HepG2 (cell line): Measurements from ENCODE around the gene THBD. TPM values are rescaled to one million over a fixed set of nuclear protein-coding genes. Genes with fewer than 3 reads are reported as not detected.

Source experiments
- ATAC-seq: fragments of 200-7000 bp; cut with Tn5 transposase; 3 replicates; pipeline ENCODE4 v1.9.1; 2020; ENCODE audit warnings: mild to moderate bottlenecking, moderate library complexity
- BruUV-seq: library from RNA; stranded (reverse); fragments of 400-500 nt; replicated peaks from 2 replicates; lab custom pipeline; 2021; lab: Mats Ljungman, UMichigan
- CTCF ChIA-PET: fragments of 300-600 bp; formaldehyde crosslinking; extraction: SDS; loops from one replicate; lab custom pipeline; 2021; ENCODE audit warnings: low total read pairs, inconsistent platforms, low intra/inter-chr PET ratio; lab: Yijun Ruan, JAX
- POLR2A ChIA-PET: fragments of 350-600 bp; sonication (Branson Sonifier 250); formaldehyde crosslinking; loops from one replicate; lab custom pipeline; 2020; ENCODE audit warnings: antibody characterized with exemption, inconsistent platforms; lab: Yijun Ruan, JAX
- DNase-seq: peaks from one replicate; pipeline ENCODE4 v3.0.0-alpha.2; 2015; ENCODE audit warnings: low spot score
- FAIRE-seq: peaks from 3 replicates; lab custom pipeline; 2011; peaks lifted over from hg19 to GRCh38; lab: Jason Lieb, UNC
- H2AFZ ChIP-seq: one replicate; pipeline ENCODE4 v1.6.1; 2011; ENCODE audit warnings: low read length, inconsistent platforms
- H3K27ac ChIP-seq: fragments of 300-600 bp; 3 replicates; pipeline ENCODE4 v1.8.0; 2011; ENCODE audit warnings: mixed run types, mild to moderate bottlenecking, mixed read lengths, low read length, inconsistent platforms; ENCODE audit not compliant: insufficient read depth; ENCODE audit errors: extremely low read length
- H3K27me3 ChIP-seq, 2 experiments: fragments of 200-600 bp in 1 of 2; 2 replicates in 1 of 2; 3 replicates in 1 of 2; pipeline versions ENCODE4 v1.6.0 to v1.8.0; 2011; ENCODE audit warnings: low read length in 2 of 2, mild to moderate bottlenecking in 2 of 2, moderate library complexity in 2 of 2, inconsistent platforms in 1 of 2; ENCODE audit not compliant: insufficient read depth in 2 of 2, control insufficient read depth in 1 of 2
- H3K36me3 ChIP-seq, 2 experiments: fragments of 200-600 bp in 1 of 2; replicated peaks in 1 of 2; 2 replicates in 1 of 2; 3 replicates in 1 of 2; pipeline versions ENCODE4 v1.5.1 to v1.8.0; 2011; ENCODE audit warnings: low read length in 2 of 2, inconsistent platforms in 1 of 2; ENCODE audit not compliant: insufficient read depth in 2 of 2, control insufficient read depth in 1 of 2
- H3K4me1 ChIP-seq: 2 replicates; pipeline ENCODE4 v1.5.1; 2012; ENCODE audit warnings: low read length, inconsistent platforms; ENCODE audit not compliant: insufficient read depth
- H3K4me2 ChIP-seq: 2 replicates; pipeline ENCODE4 v1.6.0; 2011; ENCODE audit warnings: low read depth, low read length, inconsistent platforms
- H3K4me3 ChIP-seq, 3 experiments: fragments of 200-600 bp in 1 of 3; sonication (generic), shearing (Covaris generic) in 1 of 3; replicated peaks in 1 of 3; 2 replicates each; pipeline ENCODE4 v1.5.1; 2011 to 2016; ENCODE audit warnings: low read length in 3 of 3, inconsistent platforms in 2 of 3, low read depth in 2 of 3, mild to moderate bottlenecking in 2 of 3, control low read depth in 1 of 3, mixed read lengths in 1 of 3; ENCODE audit not compliant: insufficient read depth in 1 of 3
- H3K79me2 ChIP-seq: one replicate; pipeline ENCODE4 v1.6.1; 2011; ENCODE audit warnings: low read length, inconsistent platforms; ENCODE audit not compliant: insufficient read depth
- H3K9ac ChIP-seq: 2 replicates; pipeline ENCODE4 v1.6.0; 2011; ENCODE audit warnings: mild to moderate bottlenecking, low read depth, low read length, inconsistent platforms; ENCODE audit not compliant: insufficient read depth
- H3K9me3 ChIP-seq: 2 replicates; pipeline ENCODE4 v1.5.1; 2012; ENCODE audit warnings: mild to moderate bottlenecking, low read length
- H4K20me1 ChIP-seq: 2 replicates; pipeline ENCODE4 v1.6.0; 2011; ENCODE audit warnings: inconsistent platforms, mild to moderate bottlenecking, low read length, moderate library complexity; ENCODE audit not compliant: insufficient read depth
- AKNA ChIP-seq: sonication (generic); formaldehyde crosslinking; IDR thresholded peaks from 2 replicates; pipeline ENCODE4 v1.4.0; 2020; ENCODE audit warnings: missing genetic modification reagents, borderline replicate concordance
- FLYWCH1 ChIP-seq: sonication (generic); formaldehyde crosslinking; IDR thresholded peaks from 2 replicates; pipeline ENCODE4 v1.8.1; 2023; ENCODE audit warnings: mild to moderate bottlenecking, missing genetic modification reagents
- MXD1 ChIP-seq: sonication (generic); formaldehyde crosslinking; IDR thresholded peaks from 2 replicates; pipeline ENCODE4 v1.4.0; 2020; ENCODE audit warnings: mild to moderate bottlenecking, missing genetic modification reagents
- MYC ChIP-seq: sonication (generic); formaldehyde crosslinking; IDR thresholded peaks from 2 replicates; pipeline ENCODE4 v1.9.0; 2021; ENCODE audit warnings: missing genetic modification reagents, borderline replicate concordance
- RFXANK ChIP-seq: IDR thresholded peaks from 2 replicates; pipeline ENCODE4 v1.6.1; 2016
- ZIK1 ChIP-seq: sonication (generic); formaldehyde crosslinking; IDR thresholded peaks from 2 replicates; pipeline ENCODE4 v1.5.0; 2020; ENCODE audit warnings: mild to moderate bottlenecking, low read depth, missing genetic modification reagents, borderline replicate concordance
- ZNF18 ChIP-seq: sonication (generic); formaldehyde crosslinking; IDR thresholded peaks from 2 replicates; pipeline ENCODE4 v1.8.0; 2022; ENCODE audit warnings: mild to moderate bottlenecking, missing genetic modification reagents; ENCODE audit not compliant: insufficient replicate concordance
- ZNF530 ChIP-seq: sonication (generic); formaldehyde crosslinking; IDR thresholded peaks from 2 replicates; pipeline ENCODE4 v1.5.0; 2020; ENCODE audit warnings: low read depth, mild to moderate bottlenecking, missing genetic modification reagents
- ZNF614 ChIP-seq: IDR thresholded peaks from 2 replicates; pipeline ENCODE4 v1.6.1; 2018; ENCODE audit warnings: missing biosample characterization, missing genetic modification reagents, inconsistent platforms, borderline replicate concordance
- ZNF746 ChIP-seq: sonication (generic); formaldehyde crosslinking; IDR thresholded peaks from 2 replicates; pipeline ENCODE4 v1.8.0; 2022; ENCODE audit warnings: mild to moderate bottlenecking, missing genetic modification reagents
- ZNF839 ChIP-seq: sonication (generic); formaldehyde crosslinking; IDR thresholded peaks from 2 replicates; pipeline ENCODE4 v1.4.0; 2020; ENCODE audit warnings: missing genetic modification reagents, mild to moderate bottlenecking, borderline replicate concordance
- WGBS: methylation state at CpG from one replicate; pipeline ENCODE4 v1.1.6; 2017; ENCODE audit warnings: low lambda C conversion rate; 5-methylcytosine and 5-hydroxymethylcytosine counted together
- in situ Hi-C: cut with HindIII; loops from 2 replicates; pipeline ENCODE4 v1.10.0; 2017; ENCODE audit warnings: low pct_unique_long_range_greater_than_20kb; ENCODE audit not compliant: extremely low pct_ligation_motif_present
- intact Hi-C: fragments of 100-400 bp; cut with micrococcal nuclease; formaldehyde crosslinking; loops from one replicate; pipeline ENCODE4 v1.10.0; 2022; ENCODE audit not compliant: unreplicated experiment
- polyA plus RNA-seq, 8 experiments: library from polyadenylated mRNA; depleted of rRNA in 3 of 8; stranded (reverse) in 7 of 8; unstranded in 1 of 8; fragments of >200 nt; fragmentation: Illumina TruSeq in 4 of 8; extraction: Trizol in 4 of 8; gene quantifications; 2 replicates each; pipeline versions ENCODE4 v1.2.1 to v1.2.3, GENCODE V29; 2011 to 2016; ENCODE audit warnings: low read depth in 4 of 8, missing spikeins in 1 of 8, mixed read lengths in 1 of 8; ENCODE audit not compliant: insufficient read depth in 1 of 8
- total RNA-seq, 5 experiments: library from RNA; depleted of rRNA; stranded (reverse); fragments of >200 nt; fragmentation: Illumina TruSeq; extraction: Trizol; gene quantifications; 2 replicates each; pipeline ENCODE4 v1.2.3, GENCODE V29; 2016; ENCODE audit warnings: low read depth in 1 of 5

Gene THBD
- total and polyA plus RNA-seq, 2 of the 13 experiments (the other 11 are each of a cell fraction or from before 2014, with no cell fraction given) = 0.03 TPM; not detected in 1

GRCh38 chr20:23032056-23032749 is 17.3 kb downstream of the THBD start:
- H3K36me3 ChIP-seq = no peaks in the 10 kb centered on the region
- no peak overlapping the region for H3K4me3 ChIP-seq
- H3K4me2 ChIP-seq = no peak overlapping the region
- ChIA-PET CTCF (no interaction called here), POLR2A (no interaction called here)
- FAIRE-seq = no peak
- no peaks in the 10 kb centered on the region for H3K79me2 ChIP-seq
- no peak for ATAC-seq
- BruUV-seq = no TSS peak
- H3K9ac ChIP-seq = no peak overlapping the region
- no peak for DNase-seq
- no peak overlapping the region for H3K27ac ChIP-seq
- no peak for TF ChIP-seq MXD1 (CRISPR knock-in tag)
- TF ChIP-seq ZNF614 (CRISPR knock-in tag) = no peak
- TF ChIP-seq ZNF530 (CRISPR knock-in tag) = no peak
- no peak for TF ChIP-seq RFXANK
- no peak for TF ChIP-seq ZNF746 (CRISPR knock-in tag)
- TF ChIP-seq ZIK1 (CRISPR knock-in tag) = no peak
- no peaks in the 10 kb centered on the region for H3K4me1 ChIP-seq
- WGBS = 3% methylated on average over 5 of the region's 6 CpGs
- in situ Hi-C loops (no loop called here), intact Hi-C loops (no loop called here)
- peaks cover 2 to 29% of the 10 kb centered on the region in 2 experiments; a peak in 3 of 5 replicates for H3K27me3 ChIP-seq
- no peak overlapping the region for H2AFZ ChIP-seq
- no peaks in the 10 kb centered on the region for H4K20me1 ChIP-seq
- H3K9me3 ChIP-seq = no peaks in the 10 kb centered on the region

- H3K4me1 ChIP-seq = no peaks in the 10 kb centered on the region
- no peak overlapping the region for H3K4me2 ChIP-seq
- WGBS = 4% methylated on average over 6 of the region's 6 CpGs
- no peak overlapping the region for H3K4me3 ChIP-seq
- POLR2A ChIA-PET = no interaction called here
- no peak overlapping the region for H3K9ac ChIP-seq
- no TSS peak for BruUV-seq
- intact Hi-C loops = no loop called here
- no peak overlapping the region for H3K27ac ChIP-seq
- FAIRE-seq (no peak), DNase-seq (no peak), ATAC-seq (no peak)
- H3K79me2 ChIP-seq = no peaks in the 10 kb centered on the region
- H3K27me3 ChIP-seq = peaks cover 2 to 29% of the 10 kb centered on the region in 2 experiments; a peak in 3 of 5 replicates
- H3K36me3 ChIP-seq = no peaks in the 10 kb centered on the region
- H4K20me1 ChIP-seq = no peaks in the 10 kb centered on the region
- CTCF ChIA-PET = no interaction called here
- H3K9me3 ChIP-seq = no peaks in the 10 kb centered on the region
- H2AFZ ChIP-seq = no peak overlapping the region
- in situ Hi-C loops = no loop called here
- TF ChIP-seq ZNF839 (CRISPR knock-in tag) (no peak), MYC (CRISPR knock-in tag) (no peak), ZNF18 (CRISPR knock-in tag) (no peak), FLYWCH1 (CRISPR knock-in tag) (no peak), AKNA (no peak)
Measured at GRCh38 chr20:23031346-23031745, 18.1 kb downstream of the THBD start.
